Measurements from ENCODE around the gene EYA4.
"Not testable (repeated sequence)": the region's sequence is repeated elsewhere in the genome, so short reads cannot be mapped to it uniquely, and the experiment has no call there.

EYA4 gene

GRCh38 chr6:133532908-133533307 is 291.8 kb downstream of the EYA4 start:
- no peak for DNase-seq (ENCODE audit: low spot score)

GRCh38 chr6:133539502-133540259 is 298.5 kb downstream of the EYA4 start:
- no peak for DNase-seq (ENCODE audit: low spot score)

- no peak for DNase-seq (ENCODE audit: low spot score)
Measured at GRCh38 chr6:133540361-133540760, 299.2 kb downstream of the EYA4 start.

GRCh38 chr6:133541040-133541439 is 299.9 kb downstream of the EYA4 start:
- no peak for DNase-seq (ENCODE audit: low spot score)

GRCh38 chr6:133542056-133542821 is 301.1 kb downstream of the EYA4 start:
- DNase-seq (ENCODE audit: low spot score): no peak

GRCh38 chr6:133544419-133544818 is 303.3 kb downstream of the EYA4 start:
- no peak for DNase-seq (ENCODE audit: low spot score)

- no peak for DNase-seq (ENCODE audit: low spot score)
Measured at GRCh38 chr6:133546098-133546497, 304.9 kb downstream of the EYA4 start.

GRCh38 chr6:133547136-133547535 is 306.0 kb downstream of the EYA4 start:
- DNase-seq (ENCODE audit: low spot score): no peak

- DNase-seq (ENCODE audit: low spot score): no peak
Measured at GRCh38 chr6:133548423-133549159, 307.4 kb downstream of the EYA4 start.

- DNase-seq (ENCODE audit: low spot score): no peak
Measured at GRCh38 chr6:133549371-133549801, 308.2 kb downstream of the EYA4 start.

GRCh38 chr6:133550026-133550425 is 308.9 kb downstream of the EYA4 start:
- DNase-seq (ENCODE audit: low spot score): no peak

- no peak for DNase-seq (ENCODE audit: low spot score)
Measured at GRCh38 chr6:133551436-133551835, 310.3 kb downstream of the EYA4 start.

- no peak for DNase-seq (ENCODE audit: low spot score)
Measured at GRCh38 chr6:133551847-133552341, 310.7 kb downstream of the EYA4 start.

- DNase-seq (ENCODE audit: low spot score): peak; percentile 55
Measured at GRCh38 chr6:133553652-133554051, 312.5 kb downstream of the EYA4 start.

GRCh38 chr6:133554121-133554520 is 313.0 kb downstream of the EYA4 start:
- not testable (repeated sequence) for DNase-seq (ENCODE audit: low spot score)

GRCh38 chr6:133555685-133556084 is 314.5 kb downstream of the EYA4 start:
- no peak for DNase-seq (ENCODE audit: low spot score)

- no peak for DNase-seq (ENCODE audit: low spot score)
Measured at GRCh38 chr6:133559926-133560325, 318.8 kb downstream of the EYA4 start.

GRCh38 chr6:133567636-133568035 is 326.5 kb downstream of the EYA4 start:
- DNase-seq (ENCODE audit: low spot score): no peak

GRCh38 chr6:133568970-133569889 is 328.1 kb downstream of the EYA4 start:
- peak; percentile 81 for DNase-seq (ENCODE audit: low spot score)

GRCh38 chr6:133571681-133572080 is 330.5 kb downstream of the EYA4 start:
- DNase-seq (ENCODE audit: low spot score): no peak

- DNase-seq (ENCODE audit: low spot score): no peak
Measured at GRCh38 chr6:133577851-133578250, 336.7 kb downstream of the EYA4 start.
